Measurements from ENCODE around the gene ESAM.
A peak's percentile ranks its signal among the peaks of the same experiment; 100 is the strongest.

The ESAM gene, protein sequence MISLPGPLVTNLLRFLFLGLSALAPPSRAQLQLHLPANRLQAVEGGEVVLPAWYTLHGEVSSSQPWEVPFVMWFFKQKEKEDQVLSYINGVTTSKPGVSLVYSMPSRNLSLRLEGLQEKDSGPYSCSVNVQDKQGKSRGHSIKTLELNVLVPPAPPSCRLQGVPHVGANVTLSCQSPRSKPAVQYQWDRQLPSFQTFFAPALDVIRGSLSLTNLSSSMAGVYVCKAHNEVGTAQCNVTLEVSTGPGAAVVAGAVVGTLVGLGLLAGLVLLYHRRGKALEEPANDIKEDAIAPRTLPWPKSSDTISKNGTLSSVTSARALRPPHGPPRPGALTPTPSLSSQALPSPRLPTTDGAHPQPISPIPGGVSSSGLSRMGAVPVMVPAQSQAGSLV

DNA sequence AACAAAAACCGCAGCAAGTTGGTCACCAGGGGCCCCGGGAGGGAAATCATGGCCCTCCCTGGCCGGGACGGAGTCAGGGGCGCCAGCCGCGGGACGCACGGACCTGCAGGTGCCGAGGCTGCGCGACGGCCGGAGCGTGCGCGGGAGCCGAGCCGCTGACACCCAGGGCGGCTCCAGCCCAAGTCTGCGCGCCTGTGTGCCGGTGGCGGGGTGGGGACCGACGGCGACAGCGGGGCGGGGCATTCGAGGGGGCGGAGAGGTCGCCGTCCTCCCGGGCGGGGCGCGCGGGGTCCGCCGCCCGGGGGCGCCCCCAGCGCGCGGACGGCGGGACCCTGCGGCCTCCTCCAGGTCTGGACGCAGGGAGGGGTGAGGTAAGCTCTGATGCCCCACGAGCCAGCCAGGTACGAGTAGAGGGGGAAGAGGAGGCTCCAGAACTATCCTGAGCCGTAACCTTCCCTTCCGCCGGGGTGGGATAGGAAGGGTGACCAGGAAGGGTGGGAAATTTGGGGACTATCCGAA lies at the start of gene ESAM:
TSS of gene ESAM (minus strand) at position 186 of the 519 bp plus-strand sequence. CDS start at position 50, 136 bp downstream.
- peak; percentile 55 for DNase-seq

DNA sequence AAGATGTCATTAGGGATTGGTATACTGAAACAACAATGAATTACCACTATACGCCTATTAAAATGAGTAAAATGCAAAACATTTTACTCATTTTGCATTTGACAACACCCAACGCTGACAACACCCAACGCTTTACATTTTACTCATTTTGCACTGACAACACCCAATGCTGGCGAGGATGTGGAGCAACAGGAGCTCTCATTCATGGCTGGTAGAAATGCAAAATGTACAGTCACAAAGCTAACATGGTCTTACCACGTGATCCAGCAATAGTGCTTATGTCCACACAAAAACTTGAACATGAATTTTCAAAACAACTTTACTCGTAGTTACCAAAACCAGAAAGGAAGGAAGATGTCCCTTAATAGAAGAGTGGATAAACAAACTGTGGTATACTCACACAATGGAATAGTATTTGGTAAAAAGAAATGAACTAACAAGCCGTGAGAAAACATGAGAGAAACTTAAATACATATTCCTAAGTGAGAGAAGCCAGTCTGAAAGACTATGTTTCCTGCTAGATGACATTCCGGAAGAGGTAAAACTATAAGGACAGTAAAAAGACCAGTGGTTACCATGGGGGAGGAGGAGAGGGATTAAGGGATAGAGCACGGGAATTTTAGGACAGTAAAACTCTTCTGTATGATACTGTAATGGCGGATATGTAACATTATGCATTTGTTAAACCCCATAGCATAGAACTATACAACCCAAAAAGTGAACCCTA lies 49.5 kb upstream of the ESAM start:
- DNase-seq = no peak

DNA sequence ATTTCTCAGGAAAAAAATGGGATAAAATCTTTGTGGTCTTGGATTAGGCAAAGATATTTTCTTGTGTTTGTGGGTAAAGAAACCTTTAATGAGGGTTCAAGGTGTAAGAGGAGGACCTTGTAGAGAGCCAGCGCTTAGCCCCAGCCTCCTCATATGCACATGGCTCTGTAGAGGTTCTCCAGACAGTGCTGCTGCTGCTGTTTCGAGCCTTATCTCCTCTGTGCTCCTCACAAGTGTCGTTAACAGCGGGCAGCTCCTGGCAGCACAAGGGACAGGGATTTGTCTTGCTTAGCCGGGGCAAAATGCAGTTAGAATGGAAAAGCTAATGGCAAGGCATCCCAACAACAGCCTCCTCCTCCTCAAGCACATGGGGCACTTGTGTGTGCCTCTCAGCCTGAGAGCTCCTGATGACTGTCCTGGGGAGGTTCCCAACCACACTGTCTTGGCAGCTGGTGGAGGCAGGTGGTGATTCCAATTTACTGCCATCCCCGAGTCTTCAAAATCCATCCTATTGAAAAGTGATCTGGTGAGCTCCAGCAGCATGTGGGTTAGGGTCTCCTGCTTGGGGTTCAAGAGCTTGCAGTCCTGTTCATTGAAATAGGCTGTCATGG lies 45.7 kb upstream of the ESAM start:
- no peak for DNase-seq

DNA sequence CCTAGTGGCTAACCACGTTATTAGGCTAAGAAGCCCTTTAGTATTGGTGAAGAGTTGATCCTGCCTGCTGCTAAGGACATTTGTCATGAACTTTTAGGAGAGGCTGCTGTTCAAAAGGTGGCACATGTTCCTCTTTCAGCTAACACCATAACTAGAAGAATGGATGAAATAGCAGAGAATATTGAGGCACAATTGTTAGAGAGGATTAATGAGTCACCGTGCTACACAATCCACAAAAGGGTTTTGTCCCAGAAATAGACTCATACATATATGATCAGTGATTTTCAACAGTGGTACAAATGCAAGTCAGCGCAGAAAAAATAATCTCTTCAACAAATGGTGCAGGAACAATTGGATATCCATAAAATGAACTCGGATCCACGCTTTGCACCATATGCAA lies 45.1 kb upstream of the ESAM start:
- no peak for DNase-seq

DNA sequence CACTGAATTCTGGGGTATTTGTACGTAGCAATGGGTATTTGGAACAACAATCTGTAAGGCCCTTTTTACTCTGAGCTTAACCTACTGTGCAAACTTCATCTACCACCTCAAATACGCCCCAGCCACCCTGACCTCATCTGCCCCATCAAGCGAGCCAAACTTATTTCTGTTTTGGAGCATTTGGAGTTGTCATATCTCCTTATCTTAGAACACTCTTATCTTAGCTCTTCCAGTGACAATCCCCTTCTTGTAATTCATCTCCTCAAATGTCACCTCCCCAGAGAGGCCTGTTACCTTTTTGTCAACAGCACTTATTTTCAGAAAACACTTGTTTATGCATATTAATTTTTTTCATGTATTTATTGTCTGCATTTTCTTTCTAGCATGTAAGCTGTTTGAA lies 42.8 kb upstream of the ESAM start:
- no peak for DNase-seq

DNA sequence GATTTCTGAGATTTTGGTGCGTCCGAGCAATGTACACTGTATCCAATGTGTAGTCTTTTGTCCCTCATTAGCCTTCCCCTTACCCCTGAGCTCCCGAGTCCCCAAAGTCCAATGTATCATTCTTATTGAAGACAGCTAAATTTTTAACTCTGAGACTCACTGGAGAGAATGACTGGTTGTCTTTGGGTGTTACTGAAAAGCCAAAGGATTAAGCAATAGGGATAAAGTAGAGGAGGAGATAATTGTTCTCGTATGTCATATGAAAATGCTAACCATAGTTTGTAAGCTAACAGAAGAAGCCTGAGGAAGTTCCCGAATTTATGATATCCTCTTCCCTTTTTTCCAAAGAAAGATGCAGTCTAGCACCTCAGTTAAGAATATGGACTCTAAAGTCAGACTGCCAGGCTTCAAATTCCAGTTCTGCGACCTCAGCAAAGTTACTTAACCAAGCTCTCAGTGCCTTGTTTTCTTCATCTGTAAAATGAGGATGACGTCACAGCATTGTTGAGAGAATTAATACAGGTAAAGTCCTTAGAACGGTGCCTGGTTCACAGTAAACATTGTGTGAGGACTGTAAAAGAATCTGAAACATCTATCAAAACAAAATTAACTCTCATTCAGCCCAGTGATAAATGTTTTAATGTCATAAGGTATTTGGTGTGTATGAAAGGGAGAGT lies 39.7 kb upstream of the ESAM start:
- no peak for DNase-seq

DNA sequence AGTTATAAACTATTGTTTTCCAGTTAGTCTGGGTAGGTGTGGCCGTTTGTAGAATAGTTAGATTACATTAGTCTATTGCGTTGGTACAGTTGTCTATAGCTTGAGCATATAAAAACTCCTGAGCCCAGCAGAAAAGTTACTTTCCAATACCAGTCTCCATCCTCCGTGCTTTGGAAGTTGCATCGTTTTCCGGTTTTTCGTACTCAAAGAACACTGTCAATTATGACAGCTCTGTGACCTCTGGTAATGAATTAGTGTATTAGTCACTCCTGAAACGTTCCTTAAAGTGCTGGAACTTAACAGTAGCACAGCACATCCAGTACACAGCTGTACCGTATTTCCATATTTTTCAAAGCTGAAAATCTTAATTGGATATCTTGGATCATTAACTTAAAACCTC lies 38.9 kb upstream of the ESAM start:
- DNase-seq = no peak

DNA sequence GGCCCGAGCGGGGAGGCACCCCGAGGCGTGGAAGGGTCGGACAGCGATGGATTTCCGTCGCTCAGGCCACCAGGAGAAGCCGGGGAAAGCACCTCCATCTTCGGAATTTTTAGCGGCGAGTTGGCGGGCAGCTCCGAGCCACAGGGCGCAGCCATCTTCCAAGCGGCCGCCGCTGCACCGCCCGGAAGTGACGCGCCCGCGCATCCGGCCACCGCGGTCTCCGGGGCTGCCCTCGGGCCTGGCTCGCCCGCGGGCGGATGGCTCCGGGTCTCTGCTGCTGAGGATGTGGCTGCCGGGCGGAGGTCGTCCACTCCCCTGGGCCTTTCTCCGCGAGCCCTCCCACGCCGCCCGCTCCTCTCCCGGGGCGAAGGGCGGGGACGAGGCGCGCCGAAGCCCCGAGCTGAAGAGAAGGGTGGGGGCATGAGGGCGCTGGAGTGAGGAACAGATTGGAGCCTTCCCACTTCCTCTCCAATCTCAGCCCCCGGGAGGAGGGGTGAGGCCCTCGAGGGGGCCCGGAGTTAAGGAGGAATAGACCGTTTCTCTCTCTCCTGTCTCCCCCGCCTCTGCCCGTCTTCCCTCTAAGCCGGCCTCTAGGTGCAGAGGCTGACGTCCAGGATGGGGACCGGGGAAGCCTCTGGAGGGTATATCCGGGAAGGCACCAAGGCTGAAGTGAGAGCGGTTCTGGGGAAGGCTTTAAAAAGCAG lies 38.3 kb upstream of the ESAM start, which contains the start of gene MSANTD2:
TSS of gene MSANTD2 (minus strand) at position 181 of the 704 bp plus-strand sequence. CDS start at position 155, 26 bp downstream.
- DNase-seq = peak; percentile 69

DNA sequence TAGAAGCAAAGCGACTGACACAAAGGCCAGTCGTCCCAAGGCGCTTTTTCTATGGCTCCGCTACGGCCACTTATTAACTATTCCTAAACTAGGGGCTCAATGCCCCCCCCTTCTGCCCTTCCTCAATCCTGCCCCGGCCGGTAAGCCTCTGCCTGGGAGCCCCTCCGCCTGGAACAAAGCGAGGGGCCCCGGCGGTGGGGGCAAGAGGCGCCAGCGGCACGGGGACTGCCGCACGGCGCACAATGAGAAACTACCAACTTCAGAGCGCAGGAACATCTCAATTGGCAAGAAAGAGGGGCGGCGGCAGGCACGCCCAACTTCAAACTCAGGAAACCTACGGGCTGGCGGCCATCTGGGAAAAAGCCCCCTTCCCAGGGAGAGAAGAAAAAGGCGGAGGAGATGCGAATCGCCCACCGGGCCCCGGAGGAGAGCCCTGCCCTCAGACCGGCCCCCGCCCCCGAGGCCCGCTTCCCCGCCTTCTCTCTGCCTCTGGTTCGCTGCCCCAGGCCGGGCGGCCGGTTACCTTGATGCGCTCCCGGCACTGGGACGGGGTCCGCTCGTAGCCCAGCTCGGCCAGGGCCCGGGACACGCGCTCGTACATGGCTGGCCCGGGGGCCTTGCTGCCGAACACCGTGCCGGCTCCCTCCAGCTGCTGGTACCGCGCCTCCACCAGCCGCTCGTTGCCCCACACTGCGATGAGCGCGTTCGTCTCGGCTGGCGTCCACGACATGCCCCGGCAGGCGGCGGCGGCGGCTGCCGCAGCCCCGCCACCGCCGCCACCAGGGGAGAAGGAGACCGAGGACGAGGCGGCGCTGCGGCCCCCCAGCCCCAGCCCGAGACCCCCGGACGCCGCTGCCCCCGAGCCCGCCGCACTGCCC lies 37.5 kb upstream of the ESAM start:
- no peak for DNase-seq

DNA sequence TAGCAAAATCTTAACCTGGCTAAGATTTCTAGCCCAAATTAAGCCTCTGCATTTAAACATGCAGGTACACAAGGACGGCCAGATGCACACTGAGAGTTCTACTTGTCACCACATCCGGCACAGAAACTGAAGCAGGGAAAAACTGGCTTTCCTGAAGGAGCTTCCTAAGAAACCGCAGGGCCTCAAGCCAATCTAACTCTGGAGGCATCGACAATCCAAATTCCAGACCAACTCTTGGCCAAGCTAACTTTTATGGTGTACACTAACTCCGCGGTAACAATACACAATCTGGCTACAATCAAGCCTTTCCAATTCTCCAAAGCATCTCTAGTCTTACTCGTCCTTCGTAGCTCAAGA lies 36.9 kb upstream of the ESAM start:
- DNase-seq = no peak

DNA sequence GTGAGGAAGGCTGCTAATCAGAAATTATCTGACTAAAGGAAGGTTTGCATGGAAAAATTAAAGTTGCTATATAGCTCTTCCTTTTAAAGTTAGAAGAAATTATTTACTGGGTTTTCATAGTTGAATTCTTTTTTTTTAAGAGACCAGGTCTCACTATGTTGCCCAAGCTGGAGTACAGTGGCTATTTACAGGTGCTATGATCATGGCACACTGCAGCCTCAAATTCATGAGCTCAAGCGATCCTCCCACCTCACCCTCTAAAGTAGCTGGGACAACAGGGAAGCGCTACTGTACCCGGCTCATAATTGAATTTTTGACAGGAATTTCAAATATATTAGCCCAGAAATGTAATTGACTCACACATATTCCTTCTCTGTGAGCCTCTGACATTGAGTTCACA lies 34.2 kb upstream of the ESAM start:
- DNase-seq = no peak

DNA sequence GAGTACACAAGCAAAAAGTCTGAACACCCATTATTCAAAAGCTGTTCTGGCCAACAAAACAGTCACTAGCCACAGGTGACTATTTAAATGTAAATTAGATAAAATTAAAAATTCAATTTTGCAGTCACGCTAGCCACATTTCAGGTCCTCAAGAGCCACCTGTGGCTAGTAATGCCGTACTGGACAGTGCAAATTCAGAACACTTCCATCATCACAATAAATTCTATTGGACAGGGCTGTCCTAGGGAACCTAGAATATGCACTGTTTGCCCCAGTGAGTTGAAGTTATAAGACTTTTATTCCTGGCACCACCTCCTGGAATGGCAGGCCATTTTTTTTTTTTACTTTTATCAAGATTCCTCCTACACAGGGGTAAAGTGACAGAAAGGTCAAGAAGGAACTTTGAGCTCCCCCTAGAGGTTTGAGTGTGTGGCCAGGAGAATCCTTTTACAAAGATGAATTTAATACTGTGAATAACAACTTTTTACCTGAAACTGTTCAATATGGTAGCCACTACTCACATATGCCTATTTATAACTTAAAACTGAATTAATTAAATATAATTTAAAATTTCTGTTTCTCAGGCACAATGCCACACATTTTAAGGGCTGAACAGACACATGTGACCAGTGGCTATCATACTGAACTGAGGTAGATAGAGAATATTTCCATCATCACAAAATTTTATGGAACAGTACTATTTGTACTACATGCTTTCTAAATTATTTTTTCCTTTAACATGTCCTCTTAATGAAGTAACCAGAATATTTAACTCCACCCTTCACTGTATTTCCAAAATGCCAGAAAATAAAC lies 31.6 kb upstream of the ESAM start:
- peak; percentile 56 for DNase-seq

DNA sequence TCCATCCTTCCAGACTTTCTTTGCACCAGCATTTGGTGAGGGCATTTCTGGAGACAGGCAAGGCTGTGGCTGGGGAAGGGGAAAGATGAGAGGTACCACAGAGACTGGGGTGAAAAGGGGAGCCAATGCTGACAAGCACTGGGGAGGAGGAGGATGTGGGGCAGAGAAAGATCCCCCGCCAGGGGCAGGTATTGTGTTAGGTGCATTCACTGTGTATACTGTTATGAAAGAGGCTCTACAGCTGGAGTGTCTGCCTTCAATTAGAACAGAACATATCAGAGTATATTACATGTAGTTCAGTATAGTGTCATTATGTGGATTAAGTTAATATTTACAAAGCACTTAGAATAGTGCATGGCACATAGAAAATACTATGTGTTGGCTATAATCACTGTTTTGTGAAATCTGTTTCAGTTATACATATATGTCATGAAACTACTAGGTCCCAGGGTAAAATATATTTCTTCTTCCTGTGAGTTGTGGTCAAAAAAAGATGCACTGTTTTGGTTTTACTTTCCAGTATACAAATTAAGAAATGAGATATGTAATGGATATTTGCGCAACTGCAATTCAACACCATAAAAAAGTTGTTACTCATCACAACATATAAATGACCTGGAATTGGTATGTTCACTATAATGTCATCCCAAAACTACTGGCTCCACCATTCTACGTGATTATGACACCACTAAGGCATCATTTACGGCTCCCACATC lies 29.7 kb upstream of the ESAM start:
- DNase-seq = no peak

DNA sequence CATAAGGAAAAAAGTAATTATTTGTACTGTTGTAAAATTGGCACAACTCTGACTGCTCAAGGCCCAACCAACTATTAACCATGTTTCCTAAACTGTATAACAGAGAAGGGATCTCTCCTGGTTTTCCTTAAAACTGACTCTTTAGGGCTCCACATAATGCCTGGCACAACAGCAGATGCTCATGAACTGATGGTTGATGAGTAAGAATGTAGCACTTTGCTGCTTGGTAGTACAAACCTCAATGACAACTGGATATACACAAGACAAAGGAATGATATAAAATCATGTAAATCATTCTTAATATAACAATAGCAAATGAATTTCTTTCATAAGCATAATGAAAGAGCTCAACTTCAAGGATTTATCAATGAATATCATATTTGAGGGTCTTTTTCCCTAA lies 26.4 kb upstream of the ESAM start:
- DNase-seq = no peak

DNA sequence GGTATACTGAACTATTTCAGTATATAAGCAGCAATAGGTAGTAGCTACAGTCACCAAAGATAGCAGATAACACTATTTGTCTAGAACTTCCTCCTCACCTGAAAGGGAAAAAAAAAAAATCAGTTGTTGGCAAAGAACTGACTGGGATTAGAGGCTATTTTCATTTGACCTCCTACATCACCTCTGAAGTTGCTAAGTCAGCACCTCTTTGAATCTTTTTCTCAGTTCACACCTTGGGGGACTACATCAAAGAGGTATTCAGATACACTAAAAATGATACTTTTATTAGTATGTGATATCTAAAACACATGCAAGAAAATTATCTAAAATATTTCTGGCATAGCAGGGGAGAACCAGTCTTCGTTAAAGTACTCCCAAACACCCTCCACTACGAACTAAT lies 22.0 kb upstream of the ESAM start:
- DNase-seq = no peak

DNA sequence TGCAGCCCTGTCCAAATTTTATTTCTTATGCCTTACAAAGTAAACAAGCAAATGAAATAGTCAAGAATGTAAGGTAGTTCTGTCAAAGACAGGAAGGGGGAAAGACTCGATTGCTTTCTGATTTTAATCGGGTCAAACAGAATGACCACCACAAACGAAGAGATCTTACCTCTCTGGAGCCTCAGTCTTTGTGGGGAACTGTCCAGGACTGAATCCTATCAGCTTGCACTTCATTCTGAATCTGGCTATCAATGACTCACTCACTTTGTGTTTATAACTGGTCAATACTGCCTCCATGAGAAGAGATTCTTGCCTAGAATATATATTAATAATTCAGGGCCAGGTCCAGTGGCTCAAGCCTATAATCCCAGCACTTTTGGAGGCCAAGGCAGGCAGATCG lies 20.9 kb upstream of the ESAM start:
- DNase-seq = no peak

DNA sequence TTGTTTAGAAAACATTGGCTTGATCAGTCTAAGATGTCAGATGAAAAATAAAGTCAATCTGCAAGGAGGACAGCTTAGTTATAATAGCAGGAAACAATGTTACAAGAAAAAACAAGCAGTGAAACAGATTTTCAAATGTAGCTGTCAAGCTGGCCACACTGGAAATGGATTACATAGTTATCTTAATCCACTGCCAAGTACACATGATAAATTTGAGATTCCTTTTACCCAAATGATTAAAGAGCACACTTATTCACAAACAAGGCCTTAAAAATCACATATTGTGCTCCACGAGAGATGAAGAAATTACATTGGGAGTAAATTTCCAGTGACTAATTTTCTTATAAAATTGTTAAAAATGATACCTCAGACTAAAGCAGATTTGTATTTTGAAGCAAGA lies 17.5 kb upstream of the ESAM start:
- no peak for DNase-seq

DNA sequence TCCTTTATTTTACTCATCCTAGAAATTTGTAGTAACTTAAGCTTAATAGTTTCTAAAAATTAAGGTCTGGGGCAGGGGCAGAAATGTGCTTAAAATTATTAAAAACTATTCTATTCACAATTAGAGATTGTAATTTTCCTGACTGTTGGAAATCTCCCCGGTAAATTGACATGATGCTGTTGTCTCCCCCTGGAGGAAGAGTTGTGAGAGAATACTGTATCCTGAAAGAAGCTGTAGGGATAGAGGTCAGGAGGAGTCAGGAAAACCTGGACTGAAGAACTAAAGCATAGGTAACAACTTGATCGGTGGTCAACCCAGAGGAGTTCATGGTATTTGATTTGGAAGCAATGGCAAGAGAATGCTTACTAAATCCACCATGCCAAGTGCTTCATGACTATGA lies 16.2 kb upstream of the ESAM start:
- DNase-seq = no peak

DNA sequence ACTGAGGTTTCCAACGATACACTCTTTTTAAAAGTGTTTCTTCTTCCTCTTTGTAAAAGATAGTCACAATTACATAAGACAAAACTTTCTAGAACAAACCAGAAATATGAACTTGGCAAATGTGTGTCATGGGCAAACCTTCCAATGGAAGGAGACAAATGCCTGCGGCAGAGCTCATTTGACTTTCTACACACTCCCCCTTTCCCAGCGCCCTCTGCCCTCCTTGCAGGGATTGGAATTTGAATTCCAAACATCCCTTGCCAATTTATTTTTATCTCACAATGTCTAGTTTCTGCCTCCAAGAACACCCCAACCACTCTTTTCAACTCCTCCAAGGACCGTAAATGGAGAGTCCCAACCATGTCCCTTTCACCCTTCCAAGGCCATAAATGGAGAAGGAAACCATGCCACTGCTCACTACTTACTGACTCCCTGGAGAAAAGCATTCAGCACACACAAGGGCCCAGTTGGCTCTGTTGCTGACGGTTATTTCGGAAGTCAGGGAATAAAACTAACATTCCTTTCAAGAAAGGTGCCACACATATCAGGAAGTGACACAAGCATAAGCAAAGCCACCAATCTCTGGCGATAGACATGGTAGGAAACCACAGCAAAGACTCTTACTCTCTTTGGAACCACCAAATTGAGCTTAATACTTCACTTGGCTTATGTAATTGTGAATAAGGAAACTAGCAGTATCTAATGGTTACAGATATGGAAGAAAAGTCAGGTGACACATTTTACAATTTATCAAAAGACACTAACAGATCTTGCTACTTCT lies 15.0 kb upstream of the ESAM start:
- DNase-seq = no peak
